K562 (cell line): ENCODE results near the gene CEP135. TPM values are rescaled to one million over a fixed set of nuclear protein-coding genes. Genes with fewer than 3 reads are reported as not detected.

Source experiments
- ATAC-seq: fragments of 200-7000 bp; cut with Tn5 transposase; 3 replicates; pipeline ENCODE4 v1.9.1; 2020; ENCODE audit warnings: moderate library complexity
- BruUV-seq: library from RNA; stranded (reverse); fragments of 400-500 nt; replicated peaks from 2 replicates; lab custom pipeline; 2021; lab: Mats Ljungman, UMichigan
- CTCF ChIA-PET: fragments of 300-600 bp; formaldehyde crosslinking; extraction: SDS; loops from one replicate; lab custom pipeline; 2021; ENCODE audit warnings: low intra/inter-chr PET ratio; lab: Yijun Ruan, JAX
- POLR2A ChIA-PET: fragments of 300-600, 350-650 bp; sonication (Branson Sonifier 250); formaldehyde crosslinking; extraction: SDS; loops from one replicate; lab custom pipeline; 2021; ENCODE audit warnings: antibody characterized with exemption, inconsistent platforms; lab: Yijun Ruan, JAX
- DNase-seq, 4 experiments: peaks; one replicate each; pipeline versions ENCODE4 v3.0.0 to v3.0.0-alpha.2; 2011 to 2018; ENCODE audit warnings: low spot score in 3 of 4, mixed read lengths in 3 of 4; ENCODE audit errors: extremely low read depth in 1 of 4
- FAIRE-seq: peaks from 2 replicates; lab custom pipeline; 2011; peaks lifted over from hg19 to GRCh38; lab: Jason Lieb, UNC
- H2AFZ ChIP-seq: 2 replicates; pipeline ENCODE4 v1.6.0; 2011; ENCODE audit warnings: low read depth, low read length, control low read depth, inconsistent platforms
- H3K27ac ChIP-seq: fragments of 200-600 bp; 3 replicates; pipeline ENCODE4 v1.8.0; 2011; ENCODE audit warnings: low read depth, mild to moderate bottlenecking, control low read depth, inconsistent platforms, low read length, moderate library complexity, mixed read lengths; ENCODE audit errors: extremely low read depth
- H3K27me3 ChIP-seq, 2 experiments: fragments of 300-600 bp in 1 of 2; 2 replicates in 1 of 2; 3 replicates in 1 of 2; pipeline versions ENCODE4 v1.6.0 to v1.8.0; 2011; ENCODE audit warnings: inconsistent platforms in 2 of 2, low read length in 2 of 2, mild to moderate bottlenecking in 1 of 2, mixed read lengths in 1 of 2, moderate library complexity in 1 of 2; ENCODE audit not compliant: control insufficient read depth in 2 of 2, insufficient read depth in 2 of 2
- H3K36me3 ChIP-seq: fragments of 300-600 bp; 3 replicates; pipeline ENCODE4 v1.8.0; 2011; ENCODE audit warnings: mild to moderate bottlenecking, low read length, inconsistent platforms; ENCODE audit not compliant: control insufficient read depth, insufficient read depth
- H3K4me1 ChIP-seq, 2 experiments: fragments of 200-600 bp in 1 of 2; replicated peaks in 1 of 2; 2 replicates in 1 of 2; 3 replicates in 1 of 2; pipeline versions ENCODE4 v1.5.1 to v1.8.0; 2011; ENCODE audit warnings: inconsistent platforms in 2 of 2, low read length in 2 of 2, mild to moderate bottlenecking in 1 of 2, mixed read lengths in 1 of 2, moderate library complexity in 1 of 2; ENCODE audit not compliant: control insufficient read depth in 2 of 2, insufficient read depth in 2 of 2
- H3K4me2 ChIP-seq: 2 replicates; pipeline ENCODE4 v1.6.1; 2011; ENCODE audit warnings: low read length, control low read depth, inconsistent platforms, mixed read lengths; ENCODE audit not compliant: insufficient read depth
- H3K4me3 ChIP-seq: fragments of 200-600 bp; sonication (generic), shearing (Covaris generic); 2 replicates; pipeline ENCODE4 v1.5.1; 2016; ENCODE audit warnings: control low read depth, inconsistent platforms
- H3K79me2 ChIP-seq: fragments of 200-600 bp; 3 replicates; pipeline ENCODE4 v1.8.0; 2011; ENCODE audit warnings: low read length, inconsistent platforms; ENCODE audit not compliant: control insufficient read depth, insufficient read depth
- H3K9ac ChIP-seq, 2 experiments: 2 replicates each; pipeline versions ENCODE4 v1.6.0 to v1.6.1; 2011; ENCODE audit warnings: low read depth in 2 of 2, low read length in 2 of 2, control low read depth in 1 of 2, inconsistent platforms in 1 of 2, mild to moderate bottlenecking in 1 of 2, mixed read lengths in 1 of 2; ENCODE audit not compliant: insufficient read depth in 1 of 2
- H3K9me1 ChIP-seq: one replicate; pipeline ENCODE4 v1.6.0; 2011; ENCODE audit warnings: inconsistent platforms, mild to moderate bottlenecking, low read length, moderate library complexity; ENCODE audit not compliant: control insufficient read depth, insufficient read depth
- H3K9me3 ChIP-seq: replicated peaks from 2 replicates; pipeline ENCODE4 v1.5.1; 2011; ENCODE audit warnings: low read depth, low read length, inconsistent platforms; ENCODE audit not compliant: control insufficient read depth, insufficient read depth
- H4K20me1 ChIP-seq: replicated peaks from 2 replicates; pipeline ENCODE4 v1.6.1; 2011; ENCODE audit warnings: low read length, inconsistent platforms, mixed read lengths; ENCODE audit not compliant: control insufficient read depth, insufficient read depth
- CHD2 ChIP-seq: IDR thresholded peaks from 2 replicates; pipeline ENCODE4 v1.6.1; 2011; ENCODE audit warnings: low read depth, low read length
- GATAD2A ChIP-seq: fragments of 450-650 bp; IDR thresholded peaks from 2 replicates; pipeline ENCODE4 v1.6.1; 2017
- KDM1A ChIP-seq, 2 experiments: fragments of 450-650 bp; IDR thresholded peaks; 2 replicates each; pipeline ENCODE4 v1.6.1; 2016; ENCODE audit warnings: mild to moderate bottlenecking in 2 of 2
- MBD1 ChIP-seq: fragments of 250-450 bp; sonication (Bioruptor Pico); IDR thresholded peaks from 2 replicates; pipeline ENCODE4 v1.8.0; 2022; ENCODE audit warnings: inconsistent platforms
- NCOA1 ChIP-seq: fragments of 450-650 bp; IDR thresholded peaks from 2 replicates; pipeline ENCODE4 v1.6.1; 2016; ENCODE audit warnings: low read depth
- NCOR1 ChIP-seq: fragments of 450-650 bp; IDR thresholded peaks from 2 replicates; pipeline ENCODE4 v1.6.1; 2016; ENCODE audit warnings: mild to moderate bottlenecking, moderate library complexity
- RFX1 ChIP-seq: fragments of 450-650 bp; IDR thresholded peaks from 2 replicates; pipeline ENCODE4 v1.6.1; 2016; ENCODE audit warnings: mild to moderate bottlenecking, moderate library complexity
- SLC30A9 ChIP-seq: fragments of 250-450 bp; sonication (Bioruptor Pico); IDR thresholded peaks from 2 replicates; pipeline ENCODE4 v1.8.0; 2022; ENCODE audit warnings: mild to moderate bottlenecking, moderate library complexity
- STAT5A ChIP-seq: IDR thresholded peaks from 2 replicates; pipeline ENCODE4 v1.6.1; 2012; ENCODE audit warnings: low read length, inconsistent platforms, borderline replicate concordance
- STAT5B ChIP-seq: fragments of 250-450 bp; sonication (Bioruptor Pico); IDR thresholded peaks from 2 replicates; pipeline ENCODE4 v1.8.0; 2021; ENCODE audit warnings: mild to moderate bottlenecking, inconsistent platforms
- TARDBP ChIP-seq: fragments of 450-650 bp; IDR thresholded peaks from 2 replicates; pipeline ENCODE4 v1.6.1; 2016
- TGIF2 ChIP-seq: sonication (generic); formaldehyde crosslinking; IDR thresholded peaks from 2 replicates; pipeline ENCODE4 v1.8.1; 2022; ENCODE audit warnings: mild to moderate bottlenecking, missing genetic modification reagents, moderate library complexity
- THRB ChIP-seq: fragments of 450-650 bp; formaldehyde crosslinking; conservative IDR thresholded peaks from 2 replicates; pipeline ENCODE4 v1.4.0; 2022; ENCODE audit warnings: mild to moderate bottlenecking, missing genetic modification characterization
- ZNF197 ChIP-seq: fragments of 200-800 bp; sonication (Bioruptor generic); IDR thresholded peaks from 2 replicates; pipeline ENCODE4 v1.6.1; 2016; ENCODE audit warnings: low read depth, missing genetic modification characterization, missing compliant biosample characterization
- ZNF23 ChIP-seq: fragments of 250-450 bp; sonication (Bioruptor Pico); IDR thresholded peaks from 2 replicates; pipeline ENCODE4 v1.4.0; 2020; ENCODE audit warnings: mild to moderate bottlenecking
- ZNF444 ChIP-seq: fragments of 250-450 bp; sonication (Bioruptor Pico); IDR thresholded peaks from 2 replicates; pipeline ENCODE4 v1.4.0; 2020; ENCODE audit warnings: mild to moderate bottlenecking, moderate library complexity
- ZNF696 ChIP-seq: fragments of 250-450 bp; sonication (Bioruptor Pico); conservative IDR thresholded peaks from 2 replicates; pipeline ENCODE4 v1.4.0; 2020; ENCODE audit warnings: mild to moderate bottlenecking, moderate library complexity
- ZNF785 ChIP-seq: fragments of 250-450 bp; sonication (Bioruptor Pico); IDR thresholded peaks from 2 replicates; pipeline ENCODE4 v1.4.0; 2020; ENCODE audit warnings: mild to moderate bottlenecking
- WGBS: fragments of 100-300 bp; shearing (Covaris generic); methylation state at CpG from one replicate; pipeline ENCODE4 v1.1.6; 2016; ENCODE audit warnings: low coverage, mixed read lengths; ENCODE audit not compliant: insufficient coverage; ENCODE audit errors: missing lambda C conversion rate; 5-methylcytosine and 5-hydroxymethylcytosine counted together
- in situ Hi-C: fragments of 300-500 bp; cut with MboI; formaldehyde crosslinking; loops from 4 replicates; pipeline ENCODE4 v1.15.0; 2018; ENCODE audit warnings: inconsistent platforms, mixed read lengths
- intact Hi-C: fragments of 100-400 bp; cut with micrococcal nuclease; formaldehyde crosslinking; loops from 2 replicates; pipeline ENCODE4 v1.14.2; 2022
- polyA plus RNA-seq, 8 experiments: library from polyadenylated mRNA; depleted of rRNA in 4 of 8; stranded (reverse) in 5 of 8; unstranded in 3 of 8; fragments of >200 nt; fragmentation: Nextera tagmentation in 2 of 8; fragmentation: Illumina TruSeq in 1 of 8; extraction: Ambion mirVana in 2 of 8; extraction: Trizol in 1 of 8; gene quantifications; 2 replicates each; pipeline versions ENCODE4 v1.2.1 to v1.2.3, GENCODE V29; 2011 to 2014; ENCODE audit warnings: inconsistent platforms in 1 of 8, missing spikeins in 1 of 8
- total RNA-seq, 7 experiments: library from RNA; depleted of rRNA in 6 of 7; stranded (reverse); fragments of >200 nt in 6 of 7; fragmentation: Illumina TruSeq in 2 of 7; extraction: Trizol in 2 of 7; gene quantifications; 2 replicates each; pipeline versions ENCODE4 v1.2.1 to v1.2.3, GENCODE V29; 2011 to 2021; ENCODE audit warnings: low replicate concordance in 1 of 7

Gene CEP135
- total and polyA plus RNA-seq, 9 of the 15 experiments (the other 6 are each of a cell fraction or from before 2014, with no cell fraction given), result 3.1 to 18.9 (median 15.3) TPM

GRCh38 chr4:55925241-55925640 lies 23.5 kb upstream of the CEP135 start:
- no TSS peak for BruUV-seq
- Histone ChIP-seq H3K9ac (no peak overlapping the region), H3K27me3 (no peaks in the 10 kb centered on the region), H3K4me1 (no peaks in the 10 kb centered on the region; a peak in 1 of 5 replicates), H4K20me1 (no peaks in the 10 kb centered on the region), H3K79me2 (no peaks in the 10 kb centered on the region), H3K27ac (no peak overlapping the region), H3K36me3 (no peaks in the 10 kb centered on the region), H3K4me3 (no peak overlapping the region), H3K9me3 (no peaks in the 10 kb centered on the region), H2AFZ (peak overlapping the region; percentile 4; the same call in 1 of the 2 replicates), H3K9me1 (no peaks in the 10 kb centered on the region), H3K4me2 (no peak overlapping the region)
- CTCF ChIA-PET, result no interaction called here
- WGBS, result 5% methylated on average over 4 of the region's 4 CpGs
- DNase-seq, result peak in 1 of 4 experiments; percentile 13
- no peak for ATAC-seq
- in situ Hi-C loops (no loop called here), intact Hi-C loops (no loop called here)
- POLR2A ChIA-PET, result no interaction called here
- TF ChIP-seq ZNF23 (CRISPR knock-in tag), result no peak
- 0 out of 2 replicates have a peak, but pooled peaks have one; percentile 10 for TF ChIP-seq RFX1
- TF ChIP-seq STAT5A, result peak; percentile 52
- no peak for FAIRE-seq

- ChIA-PET CTCF (no interaction called here), POLR2A (interaction anchor here (0.7 to 0.9 kb wide), 3 partner anchors 21 to 872 kb away, joined by 4 to 5 read pairs (median 4); no protein-coding TSS in a partner anchor)
- FAIRE-seq, result no peak
- intact Hi-C loops (no loop called here), in situ Hi-C loops (no loop called here)
- H3K4me3 ChIP-seq, result no peak overlapping the region
- BruUV-seq, result no TSS peak
- H3K9me3 ChIP-seq, result no peaks in the 10 kb centered on the region
- no peak for DNase-seq
- ATAC-seq, result no peak
- no peaks in the 10 kb centered on the region for H3K27me3 ChIP-seq
- no peaks in the 10 kb centered on the region for H3K36me3 ChIP-seq
- no peaks in the 10 kb centered on the region for H4K20me1 ChIP-seq
- H3K9ac ChIP-seq, result no peak overlapping the region
- H2AFZ ChIP-seq, result no peak overlapping the region
- no peaks in the 10 kb centered on the region for H3K79me2 ChIP-seq
- H3K27ac ChIP-seq, result no peak overlapping the region
- no peaks in the 10 kb centered on the region for H3K9me1 ChIP-seq
- H3K4me1 ChIP-seq, result no peaks in the 10 kb centered on the region; a peak in 1 of 5 replicates
- no peak overlapping the region for H3K4me2 ChIP-seq
- TF ChIP-seq CHD2 (no peak), THRB (CRISPR knock-in tag) (no peak), MBD1 (CRISPR knock-in tag) (no peak), SLC30A9 (CRISPR knock-in tag) (no peak), TARDBP (no peak), STAT5B (CRISPR knock-in tag) (no peak), ZNF197 (no peak), GATAD2A (no peak), NCOA1 (no peak), ZNF444 (CRISPR knock-in tag) (no peak), KDM1A (IDR thresholded peaks at IDR 0.05) (no peak), ZNF785 (CRISPR knock-in tag) (no peak), NCOR1 (no peak), ZNF696 (CRISPR knock-in tag) (no peak), TGIF2 (CRISPR knock-in tag) (no peak)
Observed at GRCh38 chr4:55926610-55927009, 22.1 kb upstream of the CEP135 start.
